ENCODE results near the gene RWDD2A.

GRCh38 chr6:83176246-83176645 is 16.9 kb upstream of the RWDD2A start:
- no peak for TF ChIP-seq SIN3A (IDR thresholded peaks at IDR 0.05; ENCODE audit: borderline replicate concordance, insufficient read depth, low read length)
- no peak for TF ChIP-seq POLR2AphosphoS5 (IDR thresholded peaks at IDR 0.05; ENCODE audit: low read depth, low read length)
